Stomach (tissue), 9 donors: ENCODE measurements around the gene PROB1. TPM values are rescaled to one million over a fixed set of nuclear protein-coding genes. Genes with fewer than 3 reads are reported as not detected.
A peak's percentile ranks its signal among the peaks of the same experiment; 100 is the strongest.

Source experiments
- DNase-seq, 2 donors: peaks; one replicate each; pipeline versions ENCODE4 v3.0.0 to v3.0.0-alpha.2; 2013 to 2019
- H3K27ac ChIP-seq, 5 donors: fragments of 200-600 bp in 4 of 5; sonication (generic) in 4 of 5; one replicate each; pipeline ENCODE4 v1.5.1; 2013 to 2019; ENCODE audit warnings: mild to moderate bottlenecking in 1 of 5, moderate library complexity in 1 of 5
- H3K27me3 ChIP-seq, 3 donors: fragments of 200-600 bp; sonication (generic); one replicate each; pipeline ENCODE4 v1.5.1; 2017 to 2019; ENCODE audit warnings: mixed run types in 1 of 3
- H3K36me3 ChIP-seq, 4 donors: fragments of 200-600 bp; sonication (generic); 1 replicate in 3 of 4; 2 replicates in 1 of 4; pipeline ENCODE4 v1.5.1; 2016 to 2019
- H3K4me1 ChIP-seq, 4 donors: fragments of 200-600 bp; sonication (generic); one replicate each; pipeline ENCODE4 v1.5.1; 2016 to 2019
- H3K4me3 ChIP-seq, 4 donors: fragments of 200-600 bp; sonication (generic) in 3 of 4; one replicate each; pipeline ENCODE4 v1.5.1; 2016 to 2019; ENCODE audit warnings: mild to moderate bottlenecking in 1 of 4
- H3K9me3 ChIP-seq, 4 donors: fragments of 200-600 bp; sonication (generic); one replicate each; pipeline ENCODE4 v1.5.1; 2016 to 2019
- CTCF ChIP-seq, 7 experiments: fragments of 450-650 bp in 4 of 7; fragments of 200-600 bp in 3 of 7; sonication (generic) in 3 of 7; IDR thresholded peaks; one replicate each; pipeline ENCODE4 v1.5.1; 2016 to 2019; ENCODE audit warnings: antibody characterized with exemption in 7 of 7, control low read depth in 2 of 7, mild to moderate bottlenecking in 1 of 7
- EP300 ChIP-seq: sonication (generic); formaldehyde crosslinking; IDR thresholded peaks from one replicate; pipeline ENCODE4 v1.6.1; 2017; ENCODE audit warnings: antibody characterized with exemption
- POLR2A ChIP-seq, 4 donors: fragments of 450-650 bp; IDR thresholded peaks; one replicate each; pipeline ENCODE4 v1.6.1; 2016; ENCODE audit warnings: antibody characterized with exemption in 4 of 4, control low read depth in 2 of 4, mild to moderate bottlenecking in 1 of 4, moderate library complexity in 1 of 4
- POLR2AphosphoS5 ChIP-seq, 3 donors: sonication (generic); formaldehyde crosslinking; IDR thresholded peaks; one replicate each; pipeline ENCODE4 v1.6.1; 2016; ENCODE audit warnings: antibody characterized with exemption in 3 of 3
- WGBS, 5 donors: extraction: QIAGEN DNeasy Blood & Tissue Kit in 3 of 5; methylation state at CpG; one replicate each; pipeline versions ENCODE4 v1.1.5 to v1.1.7; 2013 to 2018; 5-methylcytosine and 5-hydroxymethylcytosine counted together
- intact Hi-C: fragments of 100-400 bp; cut with DNase I; formaldehyde crosslinking; loops from one replicate; pipeline ENCODE4 v1.15.1; 2023; ENCODE audit warnings: low total_unique reads
- polyA plus RNA-seq, 3 donors: library from polyadenylated mRNA; stranded (reverse); fragments of 200-250 nt; gene quantifications; one replicate each; pipeline ENCODE4 v1.2.3, GENCODE V29; 2013
- total RNA-seq, 5 donors: library from RNA; depleted of rRNA; stranded (reverse); fragments of >200 nt; gene quantifications; one replicate each; pipeline versions ENCODE4 v1.1.0 to v1.2.3, GENCODE V29; 2014 to 2016
- donor health status: healthy with polysubstance abuse.
- donor health status: Bipolar disorder and iron deficiency.
- donor health status: healthy.

PROB1 gene
- total and polyA plus RNA-seq, 8 donors = 0.55 to 0.89 (median 0.73) TPM; not detected in 3

- peak in 1 of 2 donors; percentile 61 for DNase-seq
- Histone ChIP-seq H3K27me3 (no peaks in the 10 kb centered on the region), H3K27ac (peak within 1 kb of the TSS in 3 of 5 donors; percentile 77 to 87 (median 83)), H3K9me3 (no peaks in the 10 kb centered on the region), H3K4me3 (no peak within 1 kb of the TSS), H3K36me3 (no peaks in the 10 kb centered on the region), H3K4me1 (peaks cover 29 to 54% (median 43%) of the 10 kb centered on the region in 4 donors)
- WGBS, 5 donors = 56 to 67% (median 60%) methylated on average over 10 of the region's 10 CpGs
- intact Hi-C loops = no loop called here
- no peak for TF ChIP-seq POLR2A (IDR thresholded peaks at IDR 0.05)
- TF ChIP-seq CTCF (IDR thresholded peaks at IDR 0.05) = no peak
- no peak for TF ChIP-seq POLR2AphosphoS5 (IDR thresholded peaks at IDR 0.05)
- TF ChIP-seq EP300 = no peak
These were observed 11.5 kb downstream of the PROB1 start, which contains the start of gene SLC23A1 for GRCh38 chr5:139383275-139383992. Gene SLC23A1, minus strand, starts transcription at chr5:139383297. Its CDS starts 44 bp downstream, at chr5:139383253.

- 45 to 61% (median 52%) methylated on average over 3 of the region's 3 CpGs for WGBS, 5 donors
- intact Hi-C loops = no loop called here
- H3K9me3 ChIP-seq = no peaks in the 10 kb centered on the region
- H3K27me3 ChIP-seq = no peaks in the 10 kb centered on the region
- no peak overlapping the region for H3K27ac ChIP-seq
- no peak overlapping the region for H3K4me3 ChIP-seq
- peaks cover 0 to 4% (median 2%) of the 10 kb centered on the region in 4 donors for H3K36me3 ChIP-seq
- peaks cover 23 to 54% (median 40%) of the 10 kb centered on the region in 4 donors for H3K4me1 ChIP-seq
- no peak for DNase-seq
- TF ChIP-seq CTCF (IDR thresholded peaks at IDR 0.05) (no peak), POLR2AphosphoS5 (IDR thresholded peaks at IDR 0.05) (no peak), EP300 (no peak), POLR2A (IDR thresholded peaks at IDR 0.05) (no peak)
These were observed 12.1 kb downstream of the PROB1 start for GRCh38 chr5:139382807-139383206.

DNA sequence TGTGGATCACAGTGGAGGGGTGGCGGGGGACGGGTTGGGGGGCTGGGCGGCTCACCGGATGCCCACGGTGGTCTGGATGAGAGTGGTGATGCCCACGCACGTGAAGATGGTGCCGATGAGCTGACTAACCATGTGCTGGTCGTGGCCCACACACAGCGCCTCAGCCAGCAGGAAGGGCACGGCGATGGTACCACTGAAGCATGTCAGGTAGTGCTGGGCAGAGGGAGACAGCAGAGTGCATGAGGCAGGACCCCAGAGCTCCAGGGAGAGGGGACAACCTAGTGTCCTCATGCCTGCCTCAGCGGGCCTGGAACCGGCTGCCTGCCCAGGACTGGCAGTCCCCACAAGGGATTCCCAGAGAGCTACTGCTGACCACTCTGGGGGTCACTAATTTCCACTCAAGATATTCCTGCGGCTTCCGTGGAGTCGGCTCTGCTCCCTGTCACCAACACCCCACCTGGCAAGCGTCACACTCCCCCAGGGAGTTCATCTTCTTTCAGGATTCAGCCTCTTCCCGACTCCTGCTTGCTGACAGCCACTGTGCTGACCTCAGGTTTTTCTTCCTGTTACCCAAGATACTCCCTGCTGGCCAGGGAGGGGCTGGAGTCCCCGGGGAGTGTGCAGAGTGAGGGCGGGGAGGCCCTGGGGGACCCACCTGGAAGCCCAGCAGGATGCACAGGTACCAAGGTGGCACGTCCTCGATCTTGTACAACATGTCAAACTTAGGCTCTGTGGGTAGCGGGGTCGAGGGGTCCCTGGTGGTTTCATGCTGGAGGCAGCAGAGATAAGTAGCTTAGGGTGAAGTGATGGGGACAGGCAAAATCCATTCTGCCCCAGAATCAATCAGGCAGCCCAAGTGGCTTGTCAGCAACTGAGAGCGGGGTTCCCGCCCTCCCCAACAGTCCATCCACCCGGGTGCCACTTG is 12.8 kb downstream of the PROB1 start:
- Histone ChIP-seq H3K36me3 (peaks cover 0 to 6% (median 2%) of the 10 kb centered on the region in 4 donors), H3K4me3 (no peak overlapping the region), H3K27ac (no peak overlapping the region), H3K27me3 (no peaks in the 10 kb centered on the region), H3K9me3 (no peaks in the 10 kb centered on the region), H3K4me1 (peaks cover 22 to 51% (median 37%) of the 10 kb centered on the region in 4 donors)
- 85 to 91% (median 87%) methylated on average over 28 of the region's 28 CpGs for WGBS, 5 donors
- intact Hi-C loops = no loop called here
- TF ChIP-seq POLR2A (IDR thresholded peaks at IDR 0.05) (no peak), POLR2AphosphoS5 (IDR thresholded peaks at IDR 0.05) (no peak), CTCF (IDR thresholded peaks at IDR 0.05) (no peak), EP300 (no peak)
- DNase-seq = no peak
